CD4-positive, alpha-beta T cell treated with Interleukin-6 at 100 ng/mL for 8 hours (primary cell): ENCODE measurements around the gene FAM222A.

ENCODE experiments used
- DNase-seq: peaks from one replicate; pipeline ENCODE4 v3.0.0-alpha.2; 2020; ENCODE audit warnings: mixed read lengths, low spot score

FAM222A gene

GRCh38 chr12:109725321-109726105 lies 11.9 kb downstream of the FAM222A start:
- DNase-seq = no peak

- DNase-seq = no peak
Observed at GRCh38 chr12:109726106-109726497, 12.5 kb downstream of the FAM222A start.

- no peak for DNase-seq
Observed at GRCh38 chr12:109726511-109727038, 12.9 kb downstream of the FAM222A start.

- no peak for DNase-seq
Observed at GRCh38 chr12:109727039-109727723, 13.6 kb downstream of the FAM222A start.

- DNase-seq = no peak
Observed at GRCh38 chr12:109727746-109728726, 14.4 kb downstream of the FAM222A start.

- DNase-seq = no peak
Observed at GRCh38 chr12:109728921-109729320, 15.3 kb downstream of the FAM222A start.

- no peak for DNase-seq
Observed at GRCh38 chr12:109729371-109729781, 15.8 kb downstream of the FAM222A start.

GRCh38 chr12:109729801-109730200 lies 16.2 kb downstream of the FAM222A start:
- no peak for DNase-seq

- DNase-seq = no peak
Observed at GRCh38 chr12:109730306-109731145, 16.9 kb downstream of the FAM222A start.

GRCh38 chr12:109731231-109731731 lies 17.7 kb downstream of the FAM222A start:
- DNase-seq = no peak

GRCh38 chr12:109731806-109732205 lies 18.2 kb downstream of the FAM222A start:
- DNase-seq = no peak

GRCh38 chr12:109732321-109733305 lies 19.0 kb downstream of the FAM222A start:
- no peak for DNase-seq

- DNase-seq = no peak
Observed at GRCh38 chr12:109734219-109735000, 20.8 kb downstream of the FAM222A start.

GRCh38 chr12:109735051-109735521 lies 21.5 kb downstream of the FAM222A start:
- DNase-seq = no peak

- DNase-seq = no peak
Observed at GRCh38 chr12:109735825-109736551, 22.4 kb downstream of the FAM222A start.

GRCh38 chr12:109736552-109737108 lies 23.0 kb downstream of the FAM222A start:
- no peak for DNase-seq

GRCh38 chr12:109737126-109737525 lies 23.5 kb downstream of the FAM222A start:
- DNase-seq = no peak

- DNase-seq = no peak
Observed at GRCh38 chr12:109737631-109738030, 24.0 kb downstream of the FAM222A start.
